CD4-positive, alpha-beta T cell treated with Interferon gamma for 1 hour (primary cell): Measurements from ENCODE around the gene NKX2-4.

ENCODE experiments used
- DNase-seq: peaks from one replicate; pipeline ENCODE4 v3.0.0-alpha.2; 2020

NKX2-4 gene

GRCh38 chr20:21357844-21358243 is 39.5 kb downstream of the NKX2-4 start:
- DNase-seq = no peak

- DNase-seq = no peak
Measured at GRCh38 chr20:21356386-21356785, 40.9 kb downstream of the NKX2-4 start.

DNA sequence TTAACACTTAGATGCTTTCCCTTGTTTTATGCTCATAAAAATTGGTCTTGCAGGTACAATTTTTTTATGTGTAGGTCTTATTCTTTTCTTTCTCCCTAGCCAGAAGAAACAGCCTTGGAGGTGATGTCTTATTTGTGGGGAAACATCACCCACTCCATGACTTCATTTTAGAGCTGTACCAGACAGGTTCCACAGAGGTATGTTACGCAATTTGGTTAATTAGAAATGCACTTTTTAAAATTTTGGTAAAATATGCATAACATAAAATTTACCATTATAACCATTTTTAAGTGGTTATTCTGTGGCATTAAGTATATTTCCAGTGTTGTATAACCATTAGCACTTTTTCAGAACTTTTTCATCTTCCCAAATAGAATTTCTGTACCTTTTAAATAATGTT is 41.3 kb downstream of the NKX2-4 start:
- no peak for DNase-seq

GRCh38 chr20:21353236-21353635 is 44.1 kb downstream of the NKX2-4 start:
- DNase-seq = no peak

DNA sequence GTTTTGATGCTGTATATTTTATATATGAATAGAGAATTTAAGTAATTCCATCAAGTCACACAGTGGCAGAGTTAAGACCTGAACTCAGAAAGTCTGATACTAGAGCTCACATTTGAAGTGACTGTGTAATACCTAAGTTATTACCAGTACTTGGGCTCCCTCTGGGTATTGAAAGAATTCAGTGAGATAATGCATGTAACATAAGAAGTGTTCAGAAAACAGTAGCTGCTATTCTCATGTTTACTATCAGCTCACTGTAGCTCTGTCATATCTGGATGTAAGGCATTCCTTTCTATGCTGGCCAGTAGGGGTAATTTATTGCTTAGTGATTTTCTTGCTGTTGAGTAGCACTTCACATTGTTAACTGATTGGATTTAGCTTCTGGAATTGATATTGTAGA is 44.6 kb downstream of the NKX2-4 start:
- no peak for DNase-seq
